Head of caudate nucleus (tissue), 42 donors: Measurements from ENCODE around the gene USE1.
"Not testable (repeated sequence)": the region's sequence is repeated elsewhere in the genome, so short reads cannot be mapped to it uniquely, and the experiment has no call there.

Source experiments
- DNase-seq, 42 donors: peaks; one replicate each; pipeline versions ENCODE4 v3.0.0 to v3.0.0-alpha.2; 2020 to 2021; ENCODE audit warnings: mixed read lengths in 7 of 42
- intact Hi-C: fragments of 100-400 bp; cut with DNase I; formaldehyde crosslinking; loops from one replicate; pipeline ENCODE4 v1.15.0; 2022

The USE1 gene

GRCh38 chr19:17215127-17215971, at the start of gene USE1:
Gene USE1 (plus strand): TSS chr19:17215357. CDS start chr19:17215406, 49 bp downstream.
- intact Hi-C loops, result no loop called here
- peak; percentile 84 to 96 (median 91) for DNase-seq

DNA sequence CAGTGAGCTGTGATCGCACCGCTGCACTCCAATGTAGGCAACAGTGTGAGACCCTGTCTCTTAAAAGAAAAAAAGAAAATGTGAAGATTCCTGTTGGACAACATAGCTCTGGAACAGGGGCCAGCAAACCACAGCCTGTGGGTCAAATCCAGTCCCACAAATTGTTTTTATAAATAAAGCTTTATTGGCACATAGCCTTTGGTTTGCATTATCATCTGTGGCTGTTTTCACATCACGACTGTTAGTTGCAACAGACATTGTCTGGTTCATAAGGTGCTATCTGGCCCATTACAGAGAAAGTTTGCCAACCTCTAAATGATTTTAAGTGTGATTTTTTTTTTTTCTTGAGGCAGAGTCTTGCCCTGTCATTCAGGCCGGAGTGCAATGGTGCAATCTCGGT, 49.4 kb upstream of the USE1 start:
- intact Hi-C loops, result no loop called here
- DNase-seq, result no peak

DNA sequence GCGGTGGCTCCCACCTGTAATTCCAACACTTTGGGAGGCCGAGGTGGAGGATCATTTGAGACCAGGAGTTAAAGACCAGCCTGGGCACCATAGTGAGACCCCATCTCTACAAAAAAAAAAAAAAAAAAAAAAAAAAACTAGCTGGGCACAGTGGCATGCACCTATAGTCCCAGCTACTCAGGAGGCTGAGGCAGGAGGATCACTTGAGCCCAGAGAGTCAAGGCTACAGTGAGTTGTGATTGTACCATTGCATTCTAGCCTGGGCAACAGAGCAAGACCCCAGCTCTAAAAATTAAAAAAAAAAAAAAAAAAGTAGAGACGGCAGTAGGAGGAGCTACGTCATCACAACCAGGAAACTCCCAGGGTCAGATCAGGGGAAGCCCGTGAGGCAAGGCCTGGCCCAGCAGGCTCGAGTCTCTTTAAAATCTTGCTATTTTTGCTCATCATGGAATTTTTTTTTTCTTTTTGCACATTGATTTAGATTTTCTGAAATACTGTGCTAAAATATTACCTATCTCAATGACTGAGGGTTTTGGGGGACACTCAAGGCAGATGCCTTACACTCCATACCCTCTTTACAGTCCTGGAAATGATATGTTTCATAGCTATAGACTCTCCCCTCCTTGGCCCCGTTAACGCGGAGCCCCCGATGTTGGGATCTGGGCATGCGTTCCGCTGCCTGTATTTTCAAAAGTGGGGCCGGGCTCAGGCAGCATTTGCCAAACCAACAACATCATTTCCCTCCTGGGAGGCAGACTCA, 44.4 kb upstream of the USE1 start:
- no peak for DNase-seq
- intact Hi-C loops, result no loop called here

GRCh38 chr19:17171874-17172273, 43.3 kb upstream of the USE1 start:
- intact Hi-C loops, result no loop called here
- no peak for DNase-seq

DNA sequence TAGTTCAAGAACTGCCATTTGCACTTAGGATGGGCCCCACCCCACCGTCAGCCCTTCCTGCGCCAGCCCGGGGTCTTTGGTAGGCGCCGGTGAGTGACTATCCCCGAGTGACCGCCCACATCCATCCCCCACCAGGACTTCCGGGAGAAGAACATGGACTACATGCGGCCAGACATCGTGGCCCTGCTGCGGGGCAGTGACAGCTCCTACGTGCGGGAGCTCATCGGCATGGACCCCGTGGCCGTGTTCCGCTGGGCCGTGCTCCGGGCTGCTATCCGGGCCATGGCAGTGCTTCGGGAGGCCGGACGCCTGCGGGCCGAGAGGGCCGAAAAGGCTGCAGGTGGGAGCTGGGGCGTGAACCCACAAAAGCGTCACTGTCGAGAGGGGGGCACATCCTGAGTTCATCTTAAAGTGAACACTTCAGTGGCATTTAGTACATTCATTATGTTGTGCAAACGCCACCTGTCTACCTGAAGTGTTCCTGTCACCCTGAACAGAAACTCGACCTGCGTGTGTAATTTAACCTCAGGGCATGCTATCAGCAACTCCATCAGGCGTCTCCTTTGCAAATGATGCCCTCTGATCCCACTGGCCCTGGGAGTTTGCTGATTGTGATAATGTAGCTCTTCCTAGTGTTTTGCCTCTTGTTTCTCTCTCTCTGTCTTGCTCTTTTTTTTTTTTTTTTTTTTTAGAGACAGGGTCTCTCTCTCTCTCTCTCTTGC, 42.4 kb upstream of the USE1 start:
- intact Hi-C loops, result no loop called here
- DNase-seq, result no peak

DNA sequence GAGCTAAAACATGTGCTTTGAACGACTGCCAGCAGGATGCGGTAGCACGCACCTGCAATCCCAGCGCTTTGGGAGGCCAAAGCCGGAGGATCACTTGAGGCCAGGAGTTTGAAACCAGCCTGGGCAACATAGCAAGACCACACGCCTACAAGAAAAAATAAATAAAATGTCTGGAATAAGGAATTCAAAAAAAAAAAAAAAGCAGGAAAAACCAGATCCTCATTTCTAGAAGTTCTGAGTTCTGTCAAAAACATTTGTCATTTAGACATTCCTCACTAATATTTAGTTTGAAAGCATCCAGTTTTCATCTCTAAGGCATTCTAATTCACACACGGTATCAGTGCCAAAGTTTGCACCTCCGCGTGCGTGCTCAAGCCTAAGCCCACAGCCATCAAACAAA, 36.9 kb upstream of the USE1 start:
- DNase-seq, result no peak
- intact Hi-C loops, result no loop called here

GRCh38 chr19:17180997-17181702, 34.0 kb upstream of the USE1 start:
- intact Hi-C loops, result no loop called here
- DNase-seq, result no peak

DNA sequence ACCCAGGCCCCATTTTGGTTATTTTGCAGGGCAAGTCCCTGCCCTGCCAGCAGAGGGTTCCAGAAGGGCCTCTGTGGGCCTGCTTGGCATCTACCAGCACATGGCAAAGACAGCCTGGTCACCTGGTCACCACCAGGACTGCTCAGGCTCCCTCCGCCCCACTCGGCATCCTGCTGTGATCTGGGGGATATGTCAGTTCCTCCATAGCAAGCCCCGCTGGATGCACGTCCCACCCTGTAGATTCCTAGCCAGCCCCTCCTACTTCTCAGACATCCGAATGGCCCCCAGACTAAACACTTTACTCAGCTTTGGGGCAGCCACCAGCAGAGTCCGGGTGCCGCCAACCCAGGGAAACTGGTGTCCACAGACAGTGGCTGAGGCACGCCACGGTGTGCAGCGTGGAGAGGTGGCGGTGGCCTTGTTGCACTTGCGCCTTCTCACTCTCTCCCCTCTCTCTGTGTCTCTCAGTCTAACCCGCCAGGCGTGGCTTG, 31.8 kb upstream of the USE1 start:
- intact Hi-C loops, result no loop called here
- DNase-seq, result no peak

- no peak for DNase-seq
- intact Hi-C loops, result no loop called here
Observed at GRCh38 chr19:17183858-17184321, 31.3 kb upstream of the USE1 start.

DNA sequence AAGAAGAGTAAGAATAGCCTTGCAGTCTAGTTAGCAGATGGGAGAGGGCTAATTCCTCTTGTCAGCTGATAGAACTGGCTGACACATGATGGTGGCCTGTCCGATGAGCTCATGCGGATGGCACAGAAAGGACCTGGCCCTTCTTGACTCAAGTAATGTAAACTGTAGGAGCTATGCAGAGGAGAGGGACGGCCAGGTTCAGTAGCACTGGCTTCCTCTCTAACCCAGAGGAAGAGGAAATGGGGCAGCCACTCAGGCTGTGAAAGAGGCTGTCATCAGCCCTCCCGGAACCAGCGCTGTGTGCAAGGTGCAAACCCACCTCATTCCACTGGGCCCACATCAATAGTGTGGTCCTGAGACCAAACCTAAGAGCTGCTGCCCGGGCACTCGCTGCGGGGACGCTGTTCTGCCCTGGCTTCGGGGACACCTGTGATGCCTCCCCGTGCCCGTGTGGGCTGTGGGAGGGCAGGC, 30.8 kb upstream of the USE1 start:
- no peak for DNase-seq

DNA sequence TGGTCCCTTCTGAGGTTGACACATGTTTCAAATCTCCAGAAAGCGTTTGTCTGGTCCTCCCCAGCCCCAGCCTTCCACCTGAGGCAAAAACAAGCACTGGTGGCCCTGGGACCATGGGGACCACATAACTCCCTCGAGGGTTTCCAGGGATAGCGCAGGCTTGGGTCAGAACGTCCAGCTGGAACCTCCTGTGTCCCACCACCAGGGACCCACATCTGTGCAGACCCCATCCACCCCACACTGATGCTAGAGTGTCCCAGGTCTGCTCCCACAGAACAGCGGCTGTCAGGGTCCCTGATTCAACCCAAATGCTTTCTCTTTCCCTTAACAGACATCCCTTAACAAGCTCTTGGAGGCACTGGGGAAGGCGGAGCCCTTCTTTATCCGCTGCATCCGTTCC, 29.6 kb upstream of the USE1 start:
- intact Hi-C loops, result no loop called here

More for the DNA sequence above, 30.8 kb upstream of the USE1 start:
- intact Hi-C loops, result no loop called here

DNA sequence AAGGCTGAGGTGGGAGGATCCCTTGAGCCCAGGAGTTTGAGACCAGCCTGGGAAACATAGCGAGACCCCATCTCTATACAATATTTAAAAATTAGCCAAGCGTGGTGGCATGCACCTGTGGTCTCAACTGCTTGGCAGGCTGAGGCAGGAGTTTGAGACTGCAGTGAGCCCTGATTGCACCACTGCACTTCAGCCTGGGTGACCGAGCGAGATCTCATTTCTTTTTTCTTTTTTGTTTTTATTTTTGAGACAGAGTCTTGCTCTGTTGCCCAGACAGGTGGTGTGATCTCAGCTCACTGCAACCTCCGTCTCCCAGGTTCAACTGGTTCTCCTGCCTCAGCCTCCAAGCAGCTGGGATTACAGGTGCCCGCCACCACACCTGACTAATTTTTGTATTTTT, 23.4 kb upstream of the USE1 start:
- DNase-seq, intact Hi-C loops: not testable (repeated sequence)

More for the DNA sequence above, 29.6 kb upstream of the USE1 start:
- no peak for DNase-seq

DNA sequence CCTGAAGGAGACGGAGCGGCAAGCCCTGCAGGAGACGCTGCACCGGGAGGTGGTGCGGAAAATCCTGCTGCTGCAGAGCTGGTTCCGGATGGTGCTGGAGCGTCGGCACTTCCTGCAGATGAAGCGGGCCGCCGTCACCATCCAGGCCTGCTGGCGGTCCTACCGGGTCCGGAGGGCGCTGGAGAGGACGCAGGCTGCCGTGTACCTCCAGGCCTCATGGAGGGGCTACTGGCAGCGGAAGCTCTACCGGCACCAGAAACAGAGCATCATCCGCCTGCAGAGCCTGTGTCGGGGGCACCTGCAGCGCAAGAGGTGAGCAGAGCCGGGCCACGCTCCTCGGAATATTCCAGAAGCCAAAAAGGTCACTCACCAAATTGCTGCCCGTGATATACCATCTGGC, 22.4 kb upstream of the USE1 start:
- intact Hi-C loops, result no loop called here
- DNase-seq, result no peak

DNA sequence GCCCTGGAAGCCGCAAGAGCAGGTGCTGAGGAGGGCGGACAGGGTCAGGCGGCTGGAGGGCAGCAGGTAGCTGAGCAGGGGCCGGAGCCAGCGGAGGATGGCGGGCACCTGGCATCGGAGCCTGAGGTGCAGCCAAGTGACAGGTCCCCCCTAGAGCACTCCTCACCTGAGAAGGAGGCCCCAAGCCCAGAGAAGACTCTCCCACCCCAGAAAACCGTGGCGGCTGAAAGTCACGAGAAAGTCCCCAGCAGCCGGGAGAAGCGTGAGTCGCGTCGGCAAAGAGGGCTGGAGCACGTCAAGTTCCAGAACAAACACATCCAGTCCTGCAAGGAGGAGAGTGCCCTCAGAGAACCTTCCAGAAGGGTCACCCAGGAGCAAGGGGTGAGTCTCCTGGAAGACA, 20.5 kb upstream of the USE1 start:
- DNase-seq, result no peak

GRCh38 chr19:17195106-17195505, 20.1 kb upstream of the USE1 start:
- no peak for DNase-seq
- intact Hi-C loops, result no loop called here

More for the DNA sequence above, 20.5 kb upstream of the USE1 start:
- intact Hi-C loops, result no loop called here

- intact Hi-C loops, result no loop called here
- DNase-seq, result no peak
Observed at GRCh38 chr19:17196610-17197009, 18.5 kb upstream of the USE1 start.

DNA sequence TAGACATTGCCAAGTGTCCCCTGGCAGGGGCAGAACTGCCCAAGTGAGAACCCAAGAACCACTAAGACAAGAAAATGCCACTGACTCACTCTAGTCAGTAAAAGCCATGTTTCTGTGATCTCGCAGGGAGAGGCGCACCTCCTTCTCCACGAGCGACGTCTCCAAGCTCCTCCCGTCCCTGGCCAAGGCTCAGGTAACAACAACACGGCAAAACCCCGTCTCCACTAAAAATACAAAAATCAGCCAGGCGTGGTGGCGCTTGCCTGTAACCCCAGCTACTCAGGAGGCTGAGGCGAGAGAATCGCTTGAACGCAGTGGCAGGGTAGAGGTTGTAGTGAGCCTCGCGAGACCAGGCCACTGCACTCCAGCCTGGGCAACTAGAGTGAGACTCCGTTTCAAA, 17.5 kb upstream of the USE1 start:
- intact Hi-C loops, result no loop called here
- no peak for DNase-seq

- intact Hi-C loops, result no loop called here
- no peak for DNase-seq
Observed at GRCh38 chr19:17200408-17201079, 14.6 kb upstream of the USE1 start.
